ENCODE results near the gene ARID4B.

- TF ChIP-seq CTCF (tag by site-specific recombination; IDR thresholded peaks at IDR 0.05) (no peak), ZNF24 (tag by site-specific recombination; IDR thresholded peaks at IDR 0.05) (no peak), ZSCAN5A (tag by site-specific recombination; IDR thresholded peaks at IDR 0.05) (no peak), HOXD13 (CRISPR knock-in tag; IDR thresholded peaks at IDR 0.05; ENCODE audit: borderline replicate concordance) (no peak), ZNF280D (tag by site-specific recombination; IDR thresholded peaks at IDR 0.05) (no peak)
Measured at GRCh38 chr1:235292790-235293189, 35.2 kb downstream of the ARID4B start.
